Measurements from ENCODE around the gene BPIFB6.

Gene BPIFB6

DNA sequence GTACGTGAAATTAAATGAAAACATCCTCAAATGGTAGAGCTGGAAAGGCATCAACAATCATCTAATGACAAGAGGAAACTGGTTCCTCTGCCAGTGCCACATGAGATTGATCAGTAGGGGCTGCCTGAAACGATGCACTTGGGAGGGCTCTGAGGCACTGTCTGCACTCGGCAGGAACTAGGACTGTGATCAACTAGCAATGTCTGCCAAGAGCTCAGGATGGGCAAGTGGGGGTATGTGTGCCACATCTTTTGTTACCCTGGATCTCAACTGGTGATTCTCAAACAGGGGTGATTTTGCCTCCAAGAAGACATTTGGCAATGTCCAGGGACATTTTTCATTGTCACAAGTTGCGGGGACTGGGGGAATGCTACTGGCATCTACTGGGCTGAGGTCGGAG lies 1.9 kb downstream of the BPIFB6 start:
- TF ChIP-seq, protein P1, sequence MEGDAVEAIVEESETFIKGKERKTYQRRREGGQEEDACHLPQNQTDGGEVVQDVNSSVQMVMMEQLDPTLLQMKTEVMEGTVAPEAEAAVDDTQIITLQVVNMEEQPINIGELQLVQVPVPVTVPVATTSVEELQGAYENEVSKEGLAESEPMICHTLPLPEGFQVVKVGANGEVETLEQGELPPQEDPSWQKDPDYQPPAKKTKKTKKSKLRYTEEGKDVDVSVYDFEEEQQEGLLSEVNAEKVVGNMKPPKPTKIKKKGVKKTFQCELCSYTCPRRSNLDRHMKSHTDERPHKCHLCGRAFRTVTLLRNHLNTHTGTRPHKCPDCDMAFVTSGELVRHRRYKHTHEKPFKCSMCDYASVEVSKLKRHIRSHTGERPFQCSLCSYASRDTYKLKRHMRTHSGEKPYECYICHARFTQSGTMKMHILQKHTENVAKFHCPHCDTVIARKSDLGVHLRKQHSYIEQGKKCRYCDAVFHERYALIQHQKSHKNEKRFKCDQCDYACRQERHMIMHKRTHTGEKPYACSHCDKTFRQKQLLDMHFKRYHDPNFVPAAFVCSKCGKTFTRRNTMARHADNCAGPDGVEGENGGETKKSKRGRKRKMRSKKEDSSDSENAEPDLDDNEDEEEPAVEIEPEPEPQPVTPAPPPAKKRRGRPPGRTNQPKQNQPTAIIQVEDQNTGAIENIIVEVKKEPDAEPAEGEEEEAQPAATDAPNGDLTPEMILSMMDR (IDR thresholded peaks at IDR 0.05; ENCODE audit: insufficient read depth, low read depth, low read length, missing control alignments), result no peak
- DNase-seq (ENCODE audit: low read depth), result no peak
- H3K4me3 ChIP-seq (ENCODE audit: low read depth, low read length), result no peak overlapping the region

GRCh38 chr20:33034115-33034514 lies 2.7 kb downstream of the BPIFB6 start:
- TF ChIP-seq, protein P1 (IDR thresholded peaks at IDR 0.05; ENCODE audit: insufficient read depth, low read depth, low read length, missing control alignments), result no peak
- no peak for DNase-seq (ENCODE audit: low read depth)
- H3K4me3 ChIP-seq (ENCODE audit: low read depth, low read length), result no peak overlapping the region

DNA sequence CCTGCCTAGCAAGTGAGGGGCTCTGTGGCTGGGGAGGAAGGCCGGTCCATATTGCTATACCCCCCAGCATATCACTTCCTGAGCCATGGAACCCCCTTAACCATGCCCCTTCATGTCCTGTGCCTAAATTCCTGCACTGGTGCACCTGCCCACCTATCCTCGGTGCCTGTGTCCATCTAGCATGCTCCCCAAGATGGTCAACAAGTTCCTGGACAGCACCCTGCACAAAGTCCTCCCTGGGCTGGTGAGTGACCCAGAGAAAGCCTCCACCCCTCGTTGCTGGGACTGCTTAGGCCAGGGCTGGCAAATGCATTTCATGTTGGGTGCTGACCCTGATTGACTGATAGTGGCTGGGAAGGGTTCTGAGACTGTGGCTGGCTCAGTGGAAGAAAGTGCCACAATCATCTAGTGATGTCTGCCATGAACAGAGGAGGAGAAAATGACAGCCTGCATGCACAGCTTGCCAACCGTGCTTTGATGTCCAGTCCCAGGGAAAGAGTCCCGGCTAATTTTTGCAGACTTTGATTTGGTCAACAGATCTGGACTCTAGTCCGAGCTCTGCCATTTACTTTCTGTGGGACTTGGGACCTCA lies 3.5 kb downstream of the BPIFB6 start:
- no peak overlapping the region for H3K4me3 ChIP-seq (ENCODE audit: low read depth, low read length)
- TF ChIP-seq, protein P1 (IDR thresholded peaks at IDR 0.05; ENCODE audit: insufficient read depth, low read depth, low read length, missing control alignments), result no peak
- no peak for DNase-seq (ENCODE audit: low read depth)

- no peak overlapping the region for H3K4me3 ChIP-seq (ENCODE audit: low read depth, low read length)
- TF ChIP-seq, protein P1 (IDR thresholded peaks at IDR 0.05; ENCODE audit: insufficient read depth, low read depth, low read length, missing control alignments), result no peak
- DNase-seq (ENCODE audit: low read depth), result no peak
Measured at GRCh38 chr20:33037456-33037855, 6.0 kb downstream of the BPIFB6 start.

- TF ChIP-seq, protein P1 (IDR thresholded peaks at IDR 0.05; ENCODE audit: insufficient read depth, low read depth, low read length, missing control alignments), result no peak
- DNase-seq (ENCODE audit: low read depth), result no peak
- H3K4me3 ChIP-seq (ENCODE audit: low read depth, low read length), result no peak overlapping the region
Measured at GRCh38 chr20:33038243-33038642, 6.8 kb downstream of the BPIFB6 start.

- no peak overlapping the region for H3K4me3 ChIP-seq (ENCODE audit: low read depth, low read length)
- DNase-seq (ENCODE audit: low read depth), result no peak
- TF ChIP-seq, protein P1 (IDR thresholded peaks at IDR 0.05; ENCODE audit: insufficient read depth, low read depth, low read length, missing control alignments), result no peak
Measured at GRCh38 chr20:33042430-33042829, 11.0 kb downstream of the BPIFB6 start.
